GM23338 (cell line): Measurements from ENCODE around the gene FOXE3.

Source experiments
- ETS1 ChIP-seq: IDR thresholded peaks from 2 replicates; pipeline ENCODE4 v1.6.1; 2016; ENCODE audit warnings: antibody characterized with exemption
- EZH2 ChIP-seq: fragments of 200-600 bp; sonication (generic); IDR thresholded peaks from one replicate; pipeline ENCODE4 v1.8.0; 2017; ENCODE audit warnings: antibody characterized with exemption, mild to moderate bottlenecking, low read depth; ENCODE audit not compliant: unreplicated experiment
- POLR2AphosphoS5 ChIP-seq: IDR thresholded peaks from 2 replicates; pipeline ENCODE4 v1.6.1; 2016; ENCODE audit warnings: antibody characterized with exemption, low read depth
- REST ChIP-seq: IDR thresholded peaks from one replicate; pipeline ENCODE4 v1.6.1; 2018; ENCODE audit warnings: antibody characterized with exemption; ENCODE audit not compliant: unreplicated experiment
- ZNF114 ChIP-seq: fragments of 250-450 bp; sonication (Bioruptor Pico); IDR thresholded peaks from 2 replicates; pipeline ENCODE4 v1.5.0; 2020; ENCODE audit warnings: mild to moderate bottlenecking, moderate library complexity
- TF ChIP-seq, protein P1 (sequence below), 2 experiments: fragments of 200-600 bp in 1 of 2; sonication (generic) in 1 of 2; conservative IDR thresholded peaks; 2 replicates each; pipeline versions ENCODE4 v1.5.1 to v1.6.1; 2016 to 2017; ENCODE audit warnings: antibody characterized with exemption in 2 of 2, low read depth in 2 of 2, mild to moderate bottlenecking in 2 of 2, moderate library complexity in 1 of 2

DNA sequence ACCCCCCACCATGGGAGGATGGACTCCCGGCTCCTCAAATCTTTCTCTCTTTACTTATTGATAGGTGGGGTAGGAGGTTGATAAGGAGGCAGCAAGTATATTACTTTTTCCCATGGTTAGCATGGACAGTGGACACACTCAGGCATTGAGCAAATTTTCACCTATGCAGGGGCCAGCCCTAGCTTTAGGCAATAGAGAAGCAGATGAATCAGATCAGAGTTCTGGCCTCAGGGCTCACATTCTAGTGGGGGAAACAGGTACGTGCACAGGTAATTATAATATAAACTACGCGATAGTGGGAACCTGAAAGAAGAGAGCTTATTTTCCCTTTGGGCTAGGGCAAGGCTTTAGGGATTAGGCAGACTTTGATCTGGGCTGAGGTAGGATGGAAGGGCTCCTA, 13.5 kb upstream of the FOXE3 start:
- TF ChIP-seq, protein P1, sequence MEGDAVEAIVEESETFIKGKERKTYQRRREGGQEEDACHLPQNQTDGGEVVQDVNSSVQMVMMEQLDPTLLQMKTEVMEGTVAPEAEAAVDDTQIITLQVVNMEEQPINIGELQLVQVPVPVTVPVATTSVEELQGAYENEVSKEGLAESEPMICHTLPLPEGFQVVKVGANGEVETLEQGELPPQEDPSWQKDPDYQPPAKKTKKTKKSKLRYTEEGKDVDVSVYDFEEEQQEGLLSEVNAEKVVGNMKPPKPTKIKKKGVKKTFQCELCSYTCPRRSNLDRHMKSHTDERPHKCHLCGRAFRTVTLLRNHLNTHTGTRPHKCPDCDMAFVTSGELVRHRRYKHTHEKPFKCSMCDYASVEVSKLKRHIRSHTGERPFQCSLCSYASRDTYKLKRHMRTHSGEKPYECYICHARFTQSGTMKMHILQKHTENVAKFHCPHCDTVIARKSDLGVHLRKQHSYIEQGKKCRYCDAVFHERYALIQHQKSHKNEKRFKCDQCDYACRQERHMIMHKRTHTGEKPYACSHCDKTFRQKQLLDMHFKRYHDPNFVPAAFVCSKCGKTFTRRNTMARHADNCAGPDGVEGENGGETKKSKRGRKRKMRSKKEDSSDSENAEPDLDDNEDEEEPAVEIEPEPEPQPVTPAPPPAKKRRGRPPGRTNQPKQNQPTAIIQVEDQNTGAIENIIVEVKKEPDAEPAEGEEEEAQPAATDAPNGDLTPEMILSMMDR (conservative IDR thresholded peaks at IDR 0.05; ENCODE audit: low read depth in 2 of 2), result no peak
- TF ChIP-seq EZH2 (no peak), POLR2AphosphoS5 (no peak), ETS1 (no peak), REST (no peak), ZNF114 (CRISPR knock-in tag) (no peak)
